Endodermal cell (in vitro differentiated cells): Measurements from ENCODE around the gene ALDH1A1. TPM values are rescaled to one million over a fixed set of nuclear protein-coding genes. Genes with fewer than 3 reads are reported as not detected.

Source experiments
- DNase-seq: peaks from one replicate; pipeline ENCODE4 v3.0.0-alpha.2; 2017
- H3K27ac ChIP-seq: 2 replicates; pipeline ENCODE4 v1.5.1; 2013; ENCODE audit warnings: mild to moderate bottlenecking, low read depth, low read length, moderate library complexity
- H3K27me3 ChIP-seq: 2 replicates; pipeline ENCODE4 v1.6.1; 2013; ENCODE audit warnings: mild to moderate bottlenecking, low read length, moderate library complexity; ENCODE audit not compliant: insufficient read depth, control insufficient read depth, poor library complexity, severe bottlenecking
- H3K36me3 ChIP-seq: 2 replicates; pipeline ENCODE4 v1.7.0; 2013; ENCODE audit warnings: mild to moderate bottlenecking, low read length, moderate library complexity; ENCODE audit not compliant: control insufficient read depth, insufficient read depth
- H3K4me1 ChIP-seq: one replicate; pipeline ENCODE4 v1.7.0; 2013; ENCODE audit warnings: low read length; ENCODE audit not compliant: control insufficient read depth, insufficient read depth
- H3K4me3 ChIP-seq: 2 replicates; pipeline ENCODE4 v1.5.1; 2013; ENCODE audit warnings: mild to moderate bottlenecking, low read length, moderate library complexity
- H3K9ac ChIP-seq: 2 replicates; pipeline ENCODE4 v1.6.1; 2013; ENCODE audit warnings: mild to moderate bottlenecking, low read length, moderate library complexity; ENCODE audit not compliant: poor library complexity, severe bottlenecking; ENCODE audit errors: extremely low read depth
- H3K9me3 ChIP-seq: 2 replicates; pipeline ENCODE4 v1.6.1; 2013; ENCODE audit warnings: mild to moderate bottlenecking, low read length, moderate library complexity; ENCODE audit not compliant: control insufficient read depth
- H3K27ac Mint-ChIP-seq: 2 replicates; pipeline ENCODE4 v1.8.0; 2020; ENCODE audit warnings: mixed read lengths
- H3K27me3 Mint-ChIP-seq: 2 replicates; pipeline ENCODE4 v1.8.0; 2021; ENCODE audit warnings: mild to moderate bottlenecking, mixed read lengths; ENCODE audit not compliant: insufficient read depth
- H3K36me3 Mint-ChIP-seq: 2 replicates; pipeline ENCODE4 v1.8.0; 2020; ENCODE audit warnings: low read depth, mixed read lengths
- H3K4me1 Mint-ChIP-seq: 2 replicates; pipeline ENCODE4 v1.8.0; 2020; ENCODE audit warnings: mixed read lengths
- H3K4me3 Mint-ChIP-seq: 2 replicates; pipeline ENCODE4 v1.8.0; 2020; ENCODE audit warnings: mild to moderate bottlenecking, moderate library complexity, mixed read lengths
- H3K9me3 Mint-ChIP-seq: 2 replicates; pipeline ENCODE4 v1.8.0; 2020; ENCODE audit warnings: mild to moderate bottlenecking, mixed read lengths
- CTCF ChIP-seq: fragments of 200-600 bp; sonication (generic); conservative IDR thresholded peaks from 2 replicates; pipeline ENCODE4 v1.5.0; 2021; ENCODE audit warnings: antibody characterized with exemption, mild to moderate bottlenecking
- whole genome bisulfite sequencing, 2 experiments: methylation state at CpG; one replicate each; pipeline versions ENCODE4 v1.1.5 to v1.1.7; 2013; ENCODE audit warnings: missing lambda C conversion rate in 2 of 2, mixed read lengths in 1 of 2; ENCODE audit not compliant: insufficient coverage in 1 of 2, insufficient read length in 1 of 2; 5-methylcytosine and 5-hydroxymethylcytosine counted together
- total RNA-seq, 2 donors: library from RNA; stranded (reverse); fragmentation: NEBNext Ultra II Directional in 1 of 2; extraction: Animal tissue kit (Norgen Biotek cat#: 25700) in 1 of 2; gene quantifications; 2 replicates in 1 of 2; 3 replicates in 1 of 2; pipeline ENCODE4 v1.2.1, GENCODE V29; 2021

Gene ALDH1A1
- total RNA-seq, 2 donors from 2014 or later: 3.5 to 4.6 TPM

- H3K36me3 ChIP-seq: no peaks in the 10 kb centered on the region
- no peaks in the 10 kb centered on the region for H3K27me3 ChIP-seq
- DNase-seq: no peak
- H3K9me3 Mint-ChIP-seq: no peaks in the 10 kb centered on the region
- no peak for TF ChIP-seq CTCF
- no peak overlapping the region for H3K27ac Mint-ChIP-seq
- H3K4me3 ChIP-seq: no peak overlapping the region
- H3K27me3 Mint-ChIP-seq: no peaks in the 10 kb centered on the region
- peaks cover 31% of the 10 kb centered on the region for H3K4me1 Mint-ChIP-seq
- no peaks in the 10 kb centered on the region for H3K36me3 Mint-ChIP-seq
- no peak overlapping the region for H3K4me3 Mint-ChIP-seq
- H3K4me1 ChIP-seq: no peaks in the 10 kb centered on the region
- H3K27ac ChIP-seq: no peak overlapping the region
- no peak overlapping the region for H3K9ac ChIP-seq
- WGBS, 2 experiments: 92 to 100% methylated on average over 3 to 5 of the region's 5 CpGs
- no peaks in the 10 kb centered on the region for H3K9me3 ChIP-seq
These were observed 29.4 kb upstream of the ALDH1A1 start for GRCh38 chr9:72982146-72982799.

GRCh38 chr9:72981433-72981832, 28.6 kb upstream of the ALDH1A1 start:
- H3K36me3 ChIP-seq: no peaks in the 10 kb centered on the region
- Mint-ChIP-seq H3K27me3 (no peaks in the 10 kb centered on the region), H3K4me1 (peaks cover 31% of the 10 kb centered on the region), H3K4me3 (no peak overlapping the region), H3K9me3 (no peaks in the 10 kb centered on the region), H3K27ac (no peak overlapping the region), H3K36me3 (no peaks in the 10 kb centered on the region)
- H3K4me3 ChIP-seq: no peak overlapping the region
- no peak for TF ChIP-seq CTCF
- 93 to 95% methylated on average over 2 to 5 of the region's 5 CpGs for WGBS, 2 experiments
- no peaks in the 10 kb centered on the region for H3K9me3 ChIP-seq
- H3K4me1 ChIP-seq: no peaks in the 10 kb centered on the region
- no peak overlapping the region for H3K9ac ChIP-seq
- DNase-seq: no peak
- H3K27me3 ChIP-seq: no peaks in the 10 kb centered on the region
- H3K27ac ChIP-seq: no peak overlapping the region

- H3K4me1 ChIP-seq: no peaks in the 10 kb centered on the region
- H3K9ac ChIP-seq: no peak overlapping the region
- H3K4me3 ChIP-seq: no peak overlapping the region
- no peaks in the 10 kb centered on the region for H3K27me3 ChIP-seq
- 87% methylated on average over 12 of the region's 12 CpGs; no CpG with 5 or more reads in 1 of the 2 experiments for WGBS, 2 experiments
- Mint-ChIP-seq H3K27ac (no peak overlapping the region), H3K4me1 (peaks cover 31% of the 10 kb centered on the region), H3K36me3 (no peaks in the 10 kb centered on the region), H3K4me3 (no peak overlapping the region), H3K9me3 (no peaks in the 10 kb centered on the region), H3K27me3 (no peaks in the 10 kb centered on the region)
- no peak for TF ChIP-seq CTCF
- H3K9me3 ChIP-seq: no peaks in the 10 kb centered on the region
- no peaks in the 10 kb centered on the region for H3K36me3 ChIP-seq
- H3K27ac ChIP-seq: no peak overlapping the region
- no peak for DNase-seq
These were observed 27.9 kb upstream of the ALDH1A1 start for GRCh38 chr9:72980600-72981265.
